ENCODE results near the gene GSTO1.

GSTO1 gene

DNA sequence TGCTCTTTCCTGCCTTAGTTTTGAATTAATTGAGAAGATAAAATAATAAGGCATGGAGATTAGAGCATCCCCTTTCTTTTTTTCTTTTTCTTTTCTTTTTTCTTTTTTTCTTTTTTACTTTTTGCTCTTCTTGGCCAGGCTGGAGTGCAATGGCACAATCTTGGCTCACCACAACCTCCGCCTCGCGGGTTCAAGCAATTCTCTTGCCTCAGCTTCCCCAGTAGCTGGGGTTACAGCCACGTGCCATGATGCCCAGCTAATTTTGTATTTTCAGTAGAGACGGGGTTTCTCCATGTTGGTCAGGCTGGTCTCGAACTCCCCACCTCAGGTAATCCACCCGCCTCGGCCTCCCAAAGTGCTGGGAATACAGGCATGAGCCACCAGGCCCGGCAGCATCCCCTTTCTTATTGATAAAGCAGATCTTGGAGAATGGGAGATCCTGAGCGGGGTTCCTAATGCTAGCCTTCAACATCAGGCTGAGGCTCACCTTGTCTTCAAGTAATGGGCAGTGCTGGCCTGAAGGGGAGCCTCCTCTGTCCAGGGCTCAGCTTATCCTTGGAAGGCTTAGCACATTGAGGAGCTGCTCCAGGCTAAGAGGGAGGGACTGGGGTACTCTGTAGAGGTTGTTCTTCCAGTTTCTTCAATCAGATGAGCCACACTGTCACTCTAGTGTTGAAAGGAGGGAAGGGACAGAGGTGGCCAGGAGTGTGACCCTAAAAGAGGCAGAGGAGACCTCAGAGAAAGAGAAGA, 42.2 kb downstream of the GSTO1 start:
- TF ChIP-seq ZFP3 (CRISPR knock-in tag; IDR thresholded peaks at IDR 0.05) (no peak), ESRRG (CRISPR knock-in tag; IDR thresholded peaks at IDR 0.05) (no peak), OSR1 (CRISPR knock-in tag; IDR thresholded peaks at IDR 0.05) (no peak), TOX (CRISPR knock-in tag; IDR thresholded peaks at IDR 0.05; ENCODE audit: borderline replicate concordance) (no peak), ZFP30 (CRISPR knock-in tag; IDR thresholded peaks at IDR 0.05) (no peak)
- TF ChIP-seq, protein P1, sequence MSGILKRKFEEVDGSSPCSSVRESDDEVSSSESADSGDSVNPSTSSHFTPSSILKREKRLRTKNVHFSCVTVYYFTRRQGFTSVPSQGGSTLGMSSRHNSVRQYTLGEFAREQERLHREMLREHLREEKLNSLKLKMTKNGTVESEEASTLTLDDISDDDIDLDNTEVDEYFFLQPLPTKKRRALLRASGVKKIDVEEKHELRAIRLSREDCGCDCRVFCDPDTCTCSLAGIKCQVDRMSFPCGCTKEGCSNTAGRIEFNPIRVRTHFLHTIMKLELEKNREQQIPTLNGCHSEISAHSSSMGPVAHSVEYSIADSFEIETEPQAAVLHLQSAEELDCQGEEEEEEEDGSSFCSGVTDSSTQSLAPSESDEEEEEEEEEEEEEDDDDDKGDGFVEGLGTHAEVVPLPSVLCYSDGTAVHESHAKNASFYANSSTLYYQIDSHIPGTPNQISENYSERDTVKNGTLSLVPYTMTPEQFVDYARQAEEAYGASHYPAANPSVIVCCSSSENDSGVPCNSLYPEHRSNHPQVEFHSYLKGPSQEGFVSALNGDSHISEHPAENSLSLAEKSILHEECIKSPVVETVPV (CRISPR knock-in tag; IDR thresholded peaks at IDR 0.05), result no peak
- TF ChIP-seq, protein P2, sequence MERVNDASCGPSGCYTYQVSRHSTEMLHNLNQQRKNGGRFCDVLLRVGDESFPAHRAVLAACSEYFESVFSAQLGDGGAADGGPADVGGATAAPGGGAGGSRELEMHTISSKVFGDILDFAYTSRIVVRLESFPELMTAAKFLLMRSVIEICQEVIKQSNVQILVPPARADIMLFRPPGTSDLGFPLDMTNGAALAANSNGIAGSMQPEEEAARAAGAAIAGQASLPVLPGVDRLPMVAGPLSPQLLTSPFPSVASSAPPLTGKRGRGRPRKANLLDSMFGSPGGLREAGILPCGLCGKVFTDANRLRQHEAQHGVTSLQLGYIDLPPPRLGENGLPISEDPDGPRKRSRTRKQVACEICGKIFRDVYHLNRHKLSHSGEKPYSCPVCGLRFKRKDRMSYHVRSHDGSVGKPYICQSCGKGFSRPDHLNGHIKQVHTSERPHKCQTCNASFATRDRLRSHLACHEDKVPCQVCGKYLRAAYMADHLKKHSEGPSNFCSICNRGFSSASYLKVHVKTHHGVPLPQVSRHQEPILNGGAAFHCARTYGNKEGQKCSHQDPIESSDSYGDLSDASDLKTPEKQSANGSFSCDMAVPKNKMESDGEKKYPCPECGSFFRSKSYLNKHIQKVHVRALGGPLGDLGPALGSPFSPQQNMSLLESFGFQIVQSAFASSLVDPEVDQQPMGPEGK (CRISPR knock-in tag; IDR thresholded peaks at IDR 0.05; ENCODE audit: borderline replicate concordance), result no peak
- TF ChIP-seq, protein P3, sequence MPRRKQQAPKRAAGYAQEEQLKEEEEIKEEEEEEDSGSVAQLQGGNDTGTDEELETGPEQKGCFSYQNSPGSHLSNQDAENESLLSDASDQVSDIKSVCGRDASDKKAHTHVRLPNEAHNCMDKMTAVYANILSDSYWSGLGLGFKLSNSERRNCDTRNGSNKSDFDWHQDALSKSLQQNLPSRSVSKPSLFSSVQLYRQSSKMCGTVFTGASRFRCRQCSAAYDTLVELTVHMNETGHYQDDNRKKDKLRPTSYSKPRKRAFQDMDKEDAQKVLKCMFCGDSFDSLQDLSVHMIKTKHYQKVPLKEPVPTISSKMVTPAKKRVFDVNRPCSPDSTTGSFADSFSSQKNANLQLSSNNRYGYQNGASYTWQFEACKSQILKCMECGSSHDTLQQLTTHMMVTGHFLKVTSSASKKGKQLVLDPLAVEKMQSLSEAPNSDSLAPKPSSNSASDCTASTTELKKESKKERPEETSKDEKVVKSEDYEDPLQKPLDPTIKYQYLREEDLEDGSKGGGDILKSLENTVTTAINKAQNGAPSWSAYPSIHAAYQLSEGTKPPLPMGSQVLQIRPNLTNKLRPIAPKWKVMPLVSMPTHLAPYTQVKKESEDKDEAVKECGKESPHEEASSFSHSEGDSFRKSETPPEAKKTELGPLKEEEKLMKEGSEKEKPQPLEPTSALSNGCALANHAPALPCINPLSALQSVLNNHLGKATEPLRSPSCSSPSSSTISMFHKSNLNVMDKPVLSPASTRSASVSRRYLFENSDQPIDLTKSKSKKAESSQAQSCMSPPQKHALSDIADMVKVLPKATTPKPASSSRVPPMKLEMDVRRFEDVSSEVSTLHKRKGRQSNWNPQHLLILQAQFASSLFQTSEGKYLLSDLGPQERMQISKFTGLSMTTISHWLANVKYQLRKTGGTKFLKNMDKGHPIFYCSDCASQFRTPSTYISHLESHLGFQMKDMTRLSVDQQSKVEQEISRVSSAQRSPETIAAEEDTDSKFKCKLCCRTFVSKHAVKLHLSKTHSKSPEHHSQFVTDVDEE (CRISPR knock-in tag; IDR thresholded peaks at IDR 0.05), result no peak
- no peak for ATAC-seq

DNA sequence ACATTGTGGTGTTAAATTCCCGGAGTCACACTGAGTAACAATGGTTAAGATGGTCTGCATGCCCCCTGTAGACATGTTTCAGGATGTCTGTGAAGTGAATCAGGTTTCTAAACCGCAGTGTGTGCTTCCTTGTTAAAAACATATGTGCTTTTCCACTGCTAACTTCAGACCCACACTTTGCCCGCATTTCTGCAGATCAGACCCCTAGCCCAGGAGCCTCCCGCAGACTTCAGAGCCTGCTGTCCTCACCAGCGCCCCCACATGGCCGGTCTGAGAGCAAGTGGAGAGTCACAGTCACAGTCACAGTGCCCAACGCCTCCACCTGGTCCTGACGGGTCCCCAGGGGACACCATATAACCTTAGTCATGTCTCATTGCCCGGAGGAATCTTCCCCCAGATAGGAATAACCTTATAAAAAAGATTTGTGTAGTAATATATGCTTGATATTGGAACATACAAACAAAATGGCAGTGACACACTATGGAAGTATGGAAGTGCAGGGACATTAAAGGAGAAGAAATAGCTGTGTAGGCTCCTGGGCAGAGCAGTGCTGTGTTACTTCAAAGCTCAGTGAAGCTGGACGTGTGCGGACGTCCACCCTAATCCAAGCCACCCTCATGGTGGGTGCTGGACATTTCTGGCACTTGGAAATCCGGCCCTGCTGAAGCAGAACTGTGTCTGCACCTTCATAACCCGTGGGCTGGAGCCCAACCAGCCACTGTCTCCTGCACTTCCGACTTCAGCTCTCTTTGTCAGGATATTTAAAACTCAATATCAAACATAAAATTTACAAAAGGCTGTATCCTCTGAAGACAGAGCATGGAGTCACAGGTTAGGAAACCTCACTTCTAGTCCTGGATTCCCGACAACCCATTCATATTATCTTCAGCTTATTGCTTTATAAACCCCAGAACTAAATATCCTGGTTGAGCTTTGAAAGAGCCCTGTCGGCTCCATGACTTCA, 43.3 kb downstream of the GSTO1 start:
- no peak for ATAC-seq
- TF ChIP-seq, protein P4, sequence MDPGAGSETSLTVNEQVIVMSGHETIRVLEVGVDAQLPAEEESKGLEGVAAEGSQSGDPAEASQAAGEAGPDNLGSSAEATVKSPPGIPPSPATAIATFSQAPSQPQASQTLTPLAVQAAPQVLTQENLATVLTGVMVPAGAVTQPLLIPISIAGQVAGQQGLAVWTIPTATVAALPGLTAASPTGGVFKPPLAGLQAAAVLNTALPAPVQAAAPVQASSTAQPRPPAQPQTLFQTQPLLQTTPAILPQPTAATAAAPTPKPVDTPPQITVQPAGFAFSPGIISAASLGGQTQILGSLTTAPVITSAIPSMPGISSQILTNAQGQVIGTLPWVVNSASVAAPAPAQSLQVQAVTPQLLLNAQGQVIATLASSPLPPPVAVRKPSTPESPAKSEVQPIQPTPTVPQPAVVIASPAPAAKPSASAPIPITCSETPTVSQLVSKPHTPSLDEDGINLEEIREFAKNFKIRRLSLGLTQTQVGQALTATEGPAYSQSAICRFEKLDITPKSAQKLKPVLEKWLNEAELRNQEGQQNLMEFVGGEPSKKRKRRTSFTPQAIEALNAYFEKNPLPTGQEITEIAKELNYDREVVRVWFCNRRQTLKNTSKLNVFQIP (CRISPR knock-in tag; IDR thresholded peaks at IDR 0.05; ENCODE audit: borderline replicate concordance, low read depth), result no peak
- no peak for TF ChIP-seq ESRRG (CRISPR knock-in tag; IDR thresholded peaks at IDR 0.05)
- TF ChIP-seq ZFP30 (CRISPR knock-in tag; IDR thresholded peaks at IDR 0.05), result no peak
- TF ChIP-seq SNAI2 (CRISPR knock-in tag; IDR thresholded peaks at IDR 0.05), result no peak
- no peak for TF ChIP-seq RARB (CRISPR knock-in tag; IDR thresholded peaks at IDR 0.05)
- TF ChIP-seq, protein P3 (CRISPR knock-in tag; IDR thresholded peaks at IDR 0.05), result no peak
- no peak for TF ChIP-seq TOX (CRISPR knock-in tag; IDR thresholded peaks at IDR 0.05; ENCODE audit: borderline replicate concordance)
- TF ChIP-seq TCF4 (CRISPR knock-in tag; IDR thresholded peaks at IDR 0.05; ENCODE audit: borderline replicate concordance), result no peak
- no peak for TF ChIP-seq ISL1 (CRISPR knock-in tag; IDR thresholded peaks at IDR 0.05)
- TF ChIP-seq ZC3H10 (CRISPR knock-in tag; IDR thresholded peaks at IDR 0.05), result no peak
- TF ChIP-seq, protein P5, sequence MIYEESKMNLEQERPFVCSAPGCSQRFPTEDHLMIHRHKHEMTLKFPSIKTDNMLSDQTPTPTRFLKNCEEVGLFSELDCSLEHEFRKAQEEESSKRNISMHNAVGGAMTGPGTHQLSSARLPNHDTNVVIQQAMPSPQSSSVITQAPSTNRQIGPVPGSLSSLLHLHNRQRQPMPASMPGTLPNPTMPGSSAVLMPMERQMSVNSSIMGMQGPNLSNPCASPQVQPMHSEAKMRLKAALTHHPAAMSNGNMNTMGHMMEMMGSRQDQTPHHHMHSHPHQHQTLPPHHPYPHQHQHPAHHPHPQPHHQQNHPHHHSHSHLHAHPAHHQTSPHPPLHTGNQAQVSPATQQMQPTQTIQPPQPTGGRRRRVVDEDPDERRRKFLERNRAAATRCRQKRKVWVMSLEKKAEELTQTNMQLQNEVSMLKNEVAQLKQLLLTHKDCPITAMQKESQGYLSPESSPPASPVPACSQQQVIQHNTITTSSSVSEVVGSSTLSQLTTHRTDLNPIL (CRISPR knock-in tag; IDR thresholded peaks at IDR 0.05; ENCODE audit: low read depth), result no peak
- no peak for TF ChIP-seq CSDC2 (CRISPR knock-in tag; IDR thresholded peaks at IDR 0.05)
- TF ChIP-seq PPARA (CRISPR knock-in tag; IDR thresholded peaks at IDR 0.05; ENCODE audit: borderline replicate concordance), result no peak
- TF ChIP-seq ARNTL (CRISPR knock-in tag; IDR thresholded peaks at IDR 0.05; ENCODE audit: borderline replicate concordance, low read depth), result no peak
- TF ChIP-seq, protein P2 (CRISPR knock-in tag; IDR thresholded peaks at IDR 0.05; ENCODE audit: borderline replicate concordance), result no peak
